Measurements from ENCODE around the gene LPP. TPM values are rescaled to one million over a fixed set of nuclear protein-coding genes. Genes with fewer than 3 reads are reported as not detected.

LPP gene
- total RNA-seq, 3 donors from 2014 or later (not counting 1 experiment from before 2014, with no cell fraction given), result 137 to 163 (median 149) TPM

DNA sequence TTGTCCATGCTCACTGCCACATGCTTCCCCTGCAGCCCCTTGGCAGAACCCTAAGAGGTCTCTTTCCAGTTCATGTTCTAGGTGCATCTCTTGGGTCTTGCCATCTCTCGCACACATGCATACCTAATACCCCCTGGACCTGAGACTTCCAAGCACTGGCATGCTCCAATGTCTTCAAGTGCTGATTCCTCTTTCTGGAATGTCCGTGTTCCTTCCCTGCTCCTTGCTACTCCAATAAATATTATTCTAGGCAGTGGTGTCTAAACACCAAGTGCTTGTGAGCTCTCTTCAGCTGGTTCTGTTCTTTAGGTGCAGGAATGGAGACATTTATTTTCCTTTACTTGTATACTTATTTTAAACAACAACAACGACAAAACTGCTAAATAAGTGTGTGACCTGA, 370.1 kb downstream of the LPP start:
- Mint-ChIP-seq H3K27ac (no peak overlapping the region), H3K36me3 (peaks cover 23% of the 10 kb centered on the region), H3K4me3 (no peak overlapping the region), H3K4me1 (peaks cover 19 to 30% of the 10 kb centered on the region in 2 donors), H3K9me3 (no peaks in the 10 kb centered on the region), H3K27me3 (ENCODE audit: low read depth in 2 of 2) (no peaks in the 10 kb centered on the region)
- WGBS (ENCODE audit: insufficient coverage), result 65% methylated on average over 2 of the region's 3 CpGs
- DNase-seq, result no peak
- Histone ChIP-seq H3K36me3 (ENCODE audit: control insufficient read depth, insufficient read depth, low read length) (no peaks in the 10 kb centered on the region), H3K4me1 (ENCODE audit: control insufficient read depth, insufficient read depth, low read length) (no peaks in the 10 kb centered on the region), H3K9me3 (ENCODE audit: control insufficient read depth, insufficient read depth, low read length) (no peaks in the 10 kb centered on the region), H3K27me3 (ENCODE audit: control insufficient read depth, insufficient read depth, low read length) (no peaks in the 10 kb centered on the region), H3K4me3 (ENCODE audit: low read length) (no peak overlapping the region), H3K27ac (ENCODE audit: low read length) (no peak overlapping the region)
- no peak for ATAC-seq
- TF ChIP-seq, protein P1, sequence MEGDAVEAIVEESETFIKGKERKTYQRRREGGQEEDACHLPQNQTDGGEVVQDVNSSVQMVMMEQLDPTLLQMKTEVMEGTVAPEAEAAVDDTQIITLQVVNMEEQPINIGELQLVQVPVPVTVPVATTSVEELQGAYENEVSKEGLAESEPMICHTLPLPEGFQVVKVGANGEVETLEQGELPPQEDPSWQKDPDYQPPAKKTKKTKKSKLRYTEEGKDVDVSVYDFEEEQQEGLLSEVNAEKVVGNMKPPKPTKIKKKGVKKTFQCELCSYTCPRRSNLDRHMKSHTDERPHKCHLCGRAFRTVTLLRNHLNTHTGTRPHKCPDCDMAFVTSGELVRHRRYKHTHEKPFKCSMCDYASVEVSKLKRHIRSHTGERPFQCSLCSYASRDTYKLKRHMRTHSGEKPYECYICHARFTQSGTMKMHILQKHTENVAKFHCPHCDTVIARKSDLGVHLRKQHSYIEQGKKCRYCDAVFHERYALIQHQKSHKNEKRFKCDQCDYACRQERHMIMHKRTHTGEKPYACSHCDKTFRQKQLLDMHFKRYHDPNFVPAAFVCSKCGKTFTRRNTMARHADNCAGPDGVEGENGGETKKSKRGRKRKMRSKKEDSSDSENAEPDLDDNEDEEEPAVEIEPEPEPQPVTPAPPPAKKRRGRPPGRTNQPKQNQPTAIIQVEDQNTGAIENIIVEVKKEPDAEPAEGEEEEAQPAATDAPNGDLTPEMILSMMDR (IDR thresholded peaks at IDR 0.05), result no peak
- intact Hi-C loops (cut with micrococcal nuclease), result no loop called here

DNA sequence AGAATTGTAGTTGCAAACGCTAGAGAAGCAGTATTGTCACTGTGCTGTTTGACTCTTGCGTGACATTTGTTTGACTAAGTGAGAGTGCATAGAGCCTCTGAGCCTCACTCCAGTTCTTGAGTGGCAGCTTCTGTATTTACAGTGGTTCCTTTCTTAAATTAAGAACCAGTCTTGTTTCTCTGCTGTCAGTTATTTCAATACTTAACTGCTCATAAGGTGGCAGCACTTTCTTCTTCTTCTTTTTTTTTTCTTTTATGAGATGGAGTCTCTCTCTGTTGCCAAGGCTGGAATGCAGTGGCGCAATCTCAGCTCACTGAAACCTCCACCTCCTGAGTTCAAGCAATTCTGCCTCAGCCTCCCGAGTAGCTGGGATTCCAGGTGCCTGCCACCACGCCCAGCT, 372.1 kb downstream of the LPP start:
- DNase-seq (no peak), ATAC-seq (no peak)
- Mint-ChIP-seq H3K27ac (peak overlapping the region in 1 of 2 donors; percentile 66), H3K4me1 (peaks cover 15 to 21% of the 10 kb centered on the region in 2 donors), H3K27me3 (ENCODE audit: low read depth in 2 of 2) (no peaks in the 10 kb centered on the region), H3K36me3 (peaks cover 23% of the 10 kb centered on the region), H3K4me3 (no peak overlapping the region), H3K9me3 (no peaks in the 10 kb centered on the region)
- Histone ChIP-seq H3K9me3 (ENCODE audit: control insufficient read depth, insufficient read depth, low read length) (no peaks in the 10 kb centered on the region), H3K36me3 (ENCODE audit: control insufficient read depth, insufficient read depth, low read length) (no peaks in the 10 kb centered on the region), H3K27ac (ENCODE audit: low read length) (no peak overlapping the region), H3K4me1 (ENCODE audit: control insufficient read depth, insufficient read depth, low read length) (no peaks in the 10 kb centered on the region), H3K27me3 (ENCODE audit: control insufficient read depth, insufficient read depth, low read length) (no peaks in the 10 kb centered on the region), H3K4me3 (ENCODE audit: low read length) (no peak overlapping the region)
- TF ChIP-seq, protein P1 (IDR thresholded peaks at IDR 0.05), result no peak
- 94% methylated on average over 5 of the region's 5 CpGs for WGBS (ENCODE audit: insufficient coverage)
- intact Hi-C loops (cut with micrococcal nuclease), result no loop called here

DNA sequence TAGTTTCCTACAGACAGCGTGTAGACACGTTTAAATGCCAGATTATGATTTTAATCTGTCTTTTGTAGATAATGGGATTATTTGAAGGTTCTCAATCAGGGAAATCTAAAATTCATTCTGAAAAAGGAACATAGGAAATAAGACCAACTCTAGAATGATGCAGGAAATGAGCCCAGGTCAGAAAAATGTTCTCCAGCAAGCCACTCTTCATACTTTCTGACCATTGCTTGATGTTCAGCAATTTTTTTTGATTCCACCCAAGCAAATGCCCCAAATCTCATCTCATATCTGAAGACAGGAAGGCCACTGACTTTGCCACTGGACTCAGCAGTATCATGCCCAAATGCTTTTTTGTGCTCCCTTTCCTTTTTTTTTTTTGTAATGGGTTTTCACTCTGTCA, 373.4 kb downstream of the LPP start:
- Mint-ChIP-seq H3K27ac (no peak overlapping the region), H3K9me3 (no peaks in the 10 kb centered on the region), H3K36me3 (peaks cover 23% of the 10 kb centered on the region), H3K4me3 (no peak overlapping the region), H3K27me3 (ENCODE audit: low read depth in 2 of 2) (no peaks in the 10 kb centered on the region), H3K4me1 (peaks cover 15 to 25% of the 10 kb centered on the region in 2 donors)
- no peak overlapping the region for H3K4me3 ChIP-seq (ENCODE audit: low read length)
- intact Hi-C loops (cut with micrococcal nuclease), result no loop called here
- TF ChIP-seq, protein P1 (IDR thresholded peaks at IDR 0.05), result no peak
- DNase-seq (no peak), ATAC-seq (no peak)
- no peaks in the 10 kb centered on the region for H3K27me3 ChIP-seq (ENCODE audit: control insufficient read depth, insufficient read depth, low read length)
- H3K4me1 ChIP-seq (ENCODE audit: control insufficient read depth, insufficient read depth, low read length), result no peaks in the 10 kb centered on the region
- no peaks in the 10 kb centered on the region for H3K9me3 ChIP-seq (ENCODE audit: control insufficient read depth, insufficient read depth, low read length)
- no peak overlapping the region for H3K27ac ChIP-seq (ENCODE audit: low read length)
- no peaks in the 10 kb centered on the region for H3K36me3 ChIP-seq (ENCODE audit: control insufficient read depth, insufficient read depth, low read length)
- 100% methylated on average over 2 of the region's 2 CpGs for WGBS (ENCODE audit: insufficient coverage)

DNA sequence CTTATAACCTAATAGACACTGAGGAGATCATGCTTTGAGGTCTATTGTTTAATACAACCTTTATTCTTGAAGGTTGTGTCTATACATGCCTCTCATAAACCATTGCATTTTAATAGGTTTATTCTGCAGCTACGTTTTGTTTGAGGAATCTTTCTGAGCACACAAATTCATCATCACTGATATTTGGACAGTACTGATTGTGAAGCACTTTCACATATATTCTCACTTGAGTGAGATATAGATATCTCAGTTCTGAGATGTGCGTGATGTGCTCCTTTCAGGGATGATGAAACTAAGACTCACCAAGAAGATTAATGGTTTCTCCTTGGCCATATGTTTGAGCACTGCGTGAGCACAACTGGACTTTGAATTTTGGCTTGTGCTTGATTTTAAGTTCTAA, 374.4 kb downstream of the LPP start:
- H3K27ac Mint-ChIP-seq, result no peak overlapping the region
- H3K4me3 Mint-ChIP-seq, result no peak overlapping the region
- Histone ChIP-seq H3K4me3 (ENCODE audit: low read length) (no peak overlapping the region), H3K9me3 (ENCODE audit: control insufficient read depth, insufficient read depth, low read length) (no peaks in the 10 kb centered on the region), H3K4me1 (ENCODE audit: control insufficient read depth, insufficient read depth, low read length) (no peaks in the 10 kb centered on the region), H3K27ac (ENCODE audit: low read length) (no peak overlapping the region), H3K36me3 (ENCODE audit: control insufficient read depth, insufficient read depth, low read length) (no peaks in the 10 kb centered on the region), H3K27me3 (ENCODE audit: control insufficient read depth, insufficient read depth, low read length) (no peaks in the 10 kb centered on the region)
- TF ChIP-seq, protein P1 (IDR thresholded peaks at IDR 0.05), result no peak
- peaks cover 23% of the 10 kb centered on the region for H3K36me3 Mint-ChIP-seq
- ATAC-seq (no peak), DNase-seq (no peak)
- H3K27me3 Mint-ChIP-seq (ENCODE audit: low read depth in 2 of 2), result no peaks in the 10 kb centered on the region
- intact Hi-C loops (cut with micrococcal nuclease), result no loop called here
- no peaks in the 10 kb centered on the region for H3K9me3 Mint-ChIP-seq
- H3K4me1 Mint-ChIP-seq, result peaks cover 23 to 35% of the 10 kb centered on the region in 2 donors
- WGBS (ENCODE audit: insufficient coverage), result 100% methylated on average over 2 of the region's 3 CpGs
